ELF-1 (cell line): ENCODE data around the gene HAUS5.

Experiments
- DNase-seq: peaks from one replicate; pipeline ENCODE4 v3.0.0-alpha.2; 2016; ENCODE audit warnings: low read depth, low spot score

Gene HAUS5

GRCh38 chr19:35673121-35673804, 60.7 kb downstream of the HAUS5 start:
- peak; percentile 79 for DNase-seq
